Pancreas (tissue), 10 donors: ENCODE data around the gene TTLL6. TPM values are rescaled to one million over a fixed set of nuclear protein-coding genes. Genes with fewer than 3 reads are reported as not detected.

Source experiments
- ATAC-seq, 4 donors: fragments of 200-7000 bp; cut with Tn5 transposase; one replicate each; pipeline versions ENCODE4 v1.8.0 to v1.9.1; 2020; ENCODE audit warnings: mild to moderate bottlenecking in 4 of 4, moderate library complexity in 4 of 4
- DNase-seq, 6 donors: peaks; one replicate each; pipeline ENCODE4 v3.0.0-alpha.2; 2020
- FAIRE-seq: peaks from 2 replicates; lab custom pipeline; 2012; peaks lifted over from hg19 to GRCh38; lab: Jason Lieb, UNC
- H3K27ac ChIP-seq, 4 donors: fragments of 200-600 bp; sonication (generic); 1 replicate in 3 of 4; 2 replicates in 1 of 4; pipeline versions ENCODE4 v1.5.0 to v1.8.0; 2020
- H3K27me3 ChIP-seq, 4 donors: fragments of 200-600 bp; one replicate each; pipeline ENCODE4 v1.8.0; 2021
- H3K36me3 ChIP-seq, 3 donors: fragments of 200-600 bp; sonication (generic) in 1 of 3; one replicate each; pipeline versions ENCODE4 v1.5.0 to v1.8.0; 2020 to 2021
- H3K4me1 ChIP-seq, 3 donors: fragments of 200-600 bp; one replicate each; pipeline ENCODE4 v1.8.0; 2021
- H3K4me3 ChIP-seq, 4 donors: fragments of 200-600 bp; sonication (generic) in 2 of 4; one replicate each; pipeline versions ENCODE4 v1.5.0 to v1.8.0; 2020 to 2021
- H3K9me3 ChIP-seq, 4 donors: fragments of 200-600 bp; one replicate each; pipeline ENCODE4 v1.8.0; 2021
- WGBS, 2 donors: extraction: QIAGEN DNeasy Blood & Tissue Kit; methylation state at CpG; one replicate each; pipeline ENCODE4 v1.1.7; 2013; 5-methylcytosine and 5-hydroxymethylcytosine counted together
- intact Hi-C, 3 donors: fragments of 100-400 bp; cut with DNase I; formaldehyde crosslinking; loops; one replicate each; pipeline versions ENCODE4 v1.11.1 to v1.14.2; 2022
- polyA plus RNA-seq, 2 donors: library from polyadenylated mRNA; stranded (reverse); fragments of 200-250 nt; gene quantifications; one replicate each; pipeline ENCODE4 v1.2.3, GENCODE V29; 2013
- total RNA-seq, 6 donors: library from RNA; stranded (reverse); fragmentation: NEBNext Ultra II Directional in 4 of 6; extraction: Animal tissue kit (Norgen Biotek cat#: 25700) in 4 of 6; gene quantifications; one replicate each; pipeline versions ENCODE4 v1.2.1 to v1.2.4, GENCODE V29; 2021 to 2023
- TF ChIP-seq, protein P1 (sequence below), 4 donors: fragments of 200-600 bp; sonication (generic) in 3 of 4; IDR thresholded peaks; one replicate each; pipeline versions ENCODE4 v1.5.0 to v1.8.0; 2021; ENCODE audit warnings: antibody characterized with exemption in 4 of 4
- donor health status: healthy with polysubstance abuse.
- donor health status: DM: no; HTN: no; CAD: no; lungs with moderate emphysema.
- donor health status: DM: no; HTN: no; CAD: no.
- donor health status: control.
- donor health status: control.
- donor health status: Bipolar disorder and iron deficiency.
- donor health status: DM: yes; HTN: yes; CAD: no.
- donor health status: DM: no; HTN: no; CAD: no.
- donor health status: DM: no; HTN: no; CAD: no.
- donor health status: DM: yes; HTN: yes; CAD: no.

The TTLL6 gene
- total and polyA plus RNA-seq, 8 donors = 0.40 to 6.0 (median 0.77) TPM

DNA sequence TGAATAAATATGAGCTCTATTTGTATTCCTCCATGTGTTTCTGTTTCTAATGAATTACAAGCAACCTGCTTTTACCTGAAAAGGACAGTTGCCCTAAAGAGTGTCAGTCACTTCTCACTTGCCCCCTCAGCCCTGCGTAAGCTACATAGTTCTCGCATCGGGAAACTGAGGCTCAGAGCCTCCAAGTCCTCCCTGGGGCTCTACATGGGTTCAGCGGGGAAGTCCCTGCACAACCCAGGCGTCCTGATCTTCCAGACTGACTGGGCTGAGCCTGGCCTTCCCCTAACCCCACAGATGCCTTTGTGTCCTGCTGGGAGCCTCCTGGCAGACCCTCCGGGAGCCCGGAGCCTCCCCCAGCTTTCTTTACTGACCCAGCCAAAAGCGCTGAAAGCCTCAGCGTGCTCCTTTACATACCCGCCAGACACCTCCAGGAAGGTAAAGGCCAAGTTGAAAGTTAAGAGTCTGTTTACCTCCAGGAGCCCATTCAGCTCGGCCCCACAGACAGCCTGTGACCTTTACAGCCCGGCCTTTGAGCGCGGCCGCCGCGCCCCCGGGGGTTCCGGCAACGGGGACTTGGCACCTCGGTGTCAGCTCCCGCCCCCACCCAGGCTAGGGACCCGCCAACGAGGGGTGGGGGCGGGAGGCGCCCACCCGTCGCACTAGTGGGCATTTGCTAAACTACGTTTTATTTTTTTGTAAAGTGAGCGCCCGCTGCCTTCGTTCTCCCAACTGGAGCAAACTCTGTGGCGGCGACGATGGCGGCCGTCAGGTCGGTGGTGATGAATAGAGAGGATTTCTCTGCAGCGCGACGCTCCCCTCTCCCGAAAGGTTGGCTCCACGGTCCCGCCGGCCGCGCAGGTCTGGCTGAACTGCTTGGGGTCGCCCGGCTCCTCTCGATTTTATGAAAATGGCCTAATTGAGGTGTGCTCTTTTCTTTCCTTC is 84.1 kb downstream of the TTLL6 start:
- DNase-seq (no peak), ATAC-seq (no peak), FAIRE-seq (no peak)
- no peaks in the 10 kb centered on the region for H3K9me3 ChIP-seq
- 6 to 7% methylated on average over 50 of the region's 50 CpGs for WGBS, 2 donors
- TF ChIP-seq, protein P1, sequence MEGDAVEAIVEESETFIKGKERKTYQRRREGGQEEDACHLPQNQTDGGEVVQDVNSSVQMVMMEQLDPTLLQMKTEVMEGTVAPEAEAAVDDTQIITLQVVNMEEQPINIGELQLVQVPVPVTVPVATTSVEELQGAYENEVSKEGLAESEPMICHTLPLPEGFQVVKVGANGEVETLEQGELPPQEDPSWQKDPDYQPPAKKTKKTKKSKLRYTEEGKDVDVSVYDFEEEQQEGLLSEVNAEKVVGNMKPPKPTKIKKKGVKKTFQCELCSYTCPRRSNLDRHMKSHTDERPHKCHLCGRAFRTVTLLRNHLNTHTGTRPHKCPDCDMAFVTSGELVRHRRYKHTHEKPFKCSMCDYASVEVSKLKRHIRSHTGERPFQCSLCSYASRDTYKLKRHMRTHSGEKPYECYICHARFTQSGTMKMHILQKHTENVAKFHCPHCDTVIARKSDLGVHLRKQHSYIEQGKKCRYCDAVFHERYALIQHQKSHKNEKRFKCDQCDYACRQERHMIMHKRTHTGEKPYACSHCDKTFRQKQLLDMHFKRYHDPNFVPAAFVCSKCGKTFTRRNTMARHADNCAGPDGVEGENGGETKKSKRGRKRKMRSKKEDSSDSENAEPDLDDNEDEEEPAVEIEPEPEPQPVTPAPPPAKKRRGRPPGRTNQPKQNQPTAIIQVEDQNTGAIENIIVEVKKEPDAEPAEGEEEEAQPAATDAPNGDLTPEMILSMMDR (IDR thresholded peaks at IDR 0.05) = no peak
- no peak overlapping the region for H3K27ac ChIP-seq
- no peaks in the 10 kb centered on the region for H3K4me1 ChIP-seq
- H3K36me3 ChIP-seq = no peaks in the 10 kb centered on the region
- intact Hi-C loops = no loop called here
- peaks cover 0 to 57% (median 16%) of the 10 kb centered on the region in 4 donors for H3K27me3 ChIP-seq
- no peak overlapping the region for H3K4me3 ChIP-seq

DNA sequence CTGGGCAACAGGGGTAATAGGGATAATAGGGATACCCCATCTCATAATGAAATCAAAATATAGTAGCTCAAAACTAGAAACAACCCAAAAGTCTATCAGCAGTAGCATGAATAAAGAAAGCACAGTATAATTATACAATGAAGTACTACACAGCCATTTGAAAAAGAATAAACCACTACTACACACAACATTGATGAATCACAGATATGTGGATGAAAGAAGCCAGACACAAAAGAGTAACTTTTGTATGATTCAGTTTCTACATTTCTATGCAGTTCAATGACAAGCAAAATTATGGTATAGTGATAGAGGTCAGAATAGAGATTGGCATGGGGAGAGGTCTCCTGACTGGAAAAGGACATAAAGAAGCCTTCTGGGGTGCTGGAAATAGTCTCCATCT is 85.7 kb downstream of the TTLL6 start:
- H3K4me3 ChIP-seq = no peak overlapping the region
- peaks cover 0 to 69% (median 21%) of the 10 kb centered on the region in 4 donors for H3K27me3 ChIP-seq
- H3K9me3 ChIP-seq = no peaks in the 10 kb centered on the region
- no peak for ATAC-seq
- no peak overlapping the region for H3K27ac ChIP-seq
- no peaks in the 10 kb centered on the region for H3K36me3 ChIP-seq
- intact Hi-C loops = no loop called here
- TF ChIP-seq, protein P1 (IDR thresholded peaks at IDR 0.05) = no peak
- DNase-seq = no peak
- FAIRE-seq = no peak
- no peaks in the 10 kb centered on the region for H3K4me1 ChIP-seq

GRCh38 chr17:48730240-48730550 is 86.8 kb downstream of the TTLL6 start:
- H3K4me3 ChIP-seq = no peak overlapping the region
- no peak overlapping the region for H3K27ac ChIP-seq
- DNase-seq (no peak), FAIRE-seq (no peak), ATAC-seq (no peak)
- H3K36me3 ChIP-seq = no peaks in the 10 kb centered on the region
- H3K4me1 ChIP-seq = no peaks in the 10 kb centered on the region
- intact Hi-C loops = no loop called here
- peaks cover 0 to 80% (median 23%) of the 10 kb centered on the region in 4 donors for H3K27me3 ChIP-seq
- TF ChIP-seq, protein P1 (IDR thresholded peaks at IDR 0.05) = no peak
- WGBS, 2 donors = 25 to 31% methylated on average over 3 of the region's 3 CpGs
- H3K9me3 ChIP-seq = no peaks in the 10 kb centered on the region

DNA sequence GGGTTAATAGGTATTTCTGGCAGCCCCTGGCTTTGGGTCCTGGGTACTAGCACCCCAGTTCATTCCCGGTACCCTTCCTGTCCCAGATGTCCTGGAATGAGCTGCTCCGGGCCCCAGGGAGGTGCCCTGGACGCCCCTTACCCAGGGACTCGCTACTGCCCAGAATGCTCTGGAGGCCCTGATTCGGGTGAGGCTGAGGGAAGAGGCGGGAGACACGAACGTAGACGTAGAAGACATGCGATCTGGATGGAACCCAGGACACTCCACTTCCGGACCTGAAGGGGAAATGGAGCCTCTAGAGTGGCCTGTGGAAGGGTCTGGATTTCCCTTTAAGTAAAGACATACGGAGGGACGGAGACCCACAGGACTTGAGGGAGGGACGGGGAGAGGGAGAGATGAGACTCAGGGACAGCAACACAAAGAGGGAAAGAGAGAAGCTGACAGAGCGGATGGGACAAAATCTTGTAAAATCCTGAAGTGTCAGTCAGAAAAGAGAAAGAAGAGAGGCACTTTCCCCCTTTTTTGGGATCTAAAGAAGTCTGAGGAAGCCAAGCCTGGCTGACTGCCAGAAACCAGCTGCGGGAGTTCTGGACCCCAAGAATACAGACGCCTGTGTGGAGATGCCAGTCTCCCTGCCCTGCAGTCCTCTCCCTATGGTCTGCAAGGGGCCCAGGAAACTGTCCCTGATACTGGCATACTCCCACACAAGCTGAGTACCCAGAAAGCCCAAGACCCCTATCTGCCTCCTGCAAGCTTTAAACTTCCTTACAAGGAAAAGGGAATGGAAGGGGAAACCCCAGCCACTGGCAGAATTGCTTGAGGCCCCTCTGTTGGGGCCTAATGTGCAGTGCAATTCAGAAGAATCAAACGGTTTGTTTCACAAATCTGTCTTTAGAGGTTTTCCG is 87.4 kb downstream of the TTLL6 start:
- TF ChIP-seq, protein P1 (IDR thresholded peaks at IDR 0.05) = no peak
- Histone ChIP-seq H3K4me1 (no peaks in the 10 kb centered on the region), H3K27me3 (peaks cover 0 to 79% (median 23%) of the 10 kb centered on the region in 4 donors), H3K36me3 (no peaks in the 10 kb centered on the region), H3K9me3 (no peaks in the 10 kb centered on the region), H3K4me3 (no peak overlapping the region), H3K27ac (no peak overlapping the region)
- FAIRE-seq (no peak), ATAC-seq (no peak), DNase-seq (no peak)
- intact Hi-C loops = loop anchor here in 2 of 3 donors (5.0 to 10.0 kb wide), 3 partner anchors 58 to 305 kb away; no protein-coding TSS in a partner anchor
- WGBS, 2 donors = 12 to 15% methylated on average over 19 of the region's 19 CpGs
